Vagina (tissue), 2 donors: ENCODE results near the gene CCDC158.

Experiments
- CTCF ChIP-seq, 3 experiments: fragments of 450-650 bp in 2 of 3; fragments of 200-600 bp in 1 of 3; sonication (generic) in 1 of 3; IDR thresholded peaks; one replicate each; pipeline ENCODE4 v1.5.1; 2017 to 2019; ENCODE audit warnings: antibody characterized with exemption in 3 of 3, mild to moderate bottlenecking in 2 of 3, moderate library complexity in 2 of 3
- POLR2AphosphoS5 ChIP-seq, 2 donors: sonication (generic); formaldehyde crosslinking; IDR thresholded peaks; one replicate each; pipeline ENCODE4 v1.9.0; 2017; ENCODE audit warnings: antibody characterized with exemption in 2 of 2, mild to moderate bottlenecking in 2 of 2, low read depth in 1 of 2; ENCODE audit not compliant: insufficient read depth in 1 of 2

- TF ChIP-seq CTCF (IDR thresholded peaks at IDR 0.05) = no peak
- TF ChIP-seq POLR2AphosphoS5 (IDR thresholded peaks at IDR 0.05; ENCODE audit: insufficient read depth in 1 of 2, low read depth in 1 of 2) = no peak
Measured at GRCh38 chr4:76357981-76358380, 63.0 kb downstream of the CCDC158 start.
